HG02588 (cell line): ENCODE data around the gene DENND4C.
A peak's percentile ranks its signal among the peaks of the same experiment; 100 is the strongest.
"Not testable (repeated sequence)": the region's sequence is repeated elsewhere in the genome, so short reads cannot be mapped to it uniquely, and the experiment has no call there.

Experiments used
- ATAC-seq: cut with Tn5 transposase; IDR thresholded peaks from one replicate; pipeline ENCODE4 v1.9.1; 2021; ENCODE audit warnings: mild to moderate bottlenecking, moderate library complexity; ENCODE audit not compliant: unreplicated experiment

DENND4C gene

GRCh38 chr9:19230355-19231125 lies at the start of gene DENND4C:
DENND4C (plus strand) TSS chr9:19230693; CDS start chr9:19276175, 45,482 bp downstream.
- peak; percentile 74 for ATAC-seq

- no peak for ATAC-seq
Observed at GRCh38 chr9:19180991-19181390, 49.5 kb upstream of the DENND4C start.

- no peak for ATAC-seq
Observed at GRCh38 chr9:19181561-19181960, 48.9 kb upstream of the DENND4C start.

- peak; percentile 100 for ATAC-seq
Observed at GRCh38 chr9:19184144-19184917, 46.2 kb upstream of the DENND4C start.

- ATAC-seq: no peak
Observed at GRCh38 chr9:19185191-19185590, 45.3 kb upstream of the DENND4C start.

GRCh38 chr9:19186232-19186631 lies 44.3 kb upstream of the DENND4C start:
- ATAC-seq: no peak

GRCh38 chr9:19188771-19189170 lies 41.7 kb upstream of the DENND4C start:
- ATAC-seq: no peak

GRCh38 chr9:19192202-19193028 lies 38.1 kb upstream of the DENND4C start:
- no peak for ATAC-seq

- ATAC-seq: no peak
Observed at GRCh38 chr9:19193029-19193324, 37.5 kb upstream of the DENND4C start.

- not testable (repeated sequence) for ATAC-seq
Observed at GRCh38 chr9:19193358-19193973, 37.0 kb upstream of the DENND4C start.

GRCh38 chr9:19198406-19198805 lies 32.1 kb upstream of the DENND4C start:
- no peak for ATAC-seq

- ATAC-seq: no peak
Observed at GRCh38 chr9:19199012-19199411, 31.5 kb upstream of the DENND4C start.

GRCh38 chr9:19200229-19200628 lies 30.3 kb upstream of the DENND4C start:
- no peak for ATAC-seq

GRCh38 chr9:19201899-19202891 lies 28.3 kb upstream of the DENND4C start:
- ATAC-seq: no peak

GRCh38 chr9:19203058-19203457 lies 27.4 kb upstream of the DENND4C start:
- ATAC-seq: no peak

- ATAC-seq: no peak
Observed at GRCh38 chr9:19208653-19209052, 21.8 kb upstream of the DENND4C start.

GRCh38 chr9:19209188-19209587 lies 21.3 kb upstream of the DENND4C start:
- ATAC-seq: no peak

- no peak for ATAC-seq
Observed at GRCh38 chr9:19213823-19214222, 16.7 kb upstream of the DENND4C start.

GRCh38 chr9:19216466-19216865 lies 14.0 kb upstream of the DENND4C start:
- ATAC-seq: no peak

GRCh38 chr9:19221326-19221725 lies 9.2 kb upstream of the DENND4C start:
- ATAC-seq: no peak
